ENCODE measurements around the gene PRMT3. TPM values are rescaled to one million over a fixed set of nuclear protein-coding genes. Genes with fewer than 3 reads are reported as not detected.
"Not testable (repeated sequence)": the region's sequence is repeated elsewhere in the genome, so short reads cannot be mapped to it uniquely, and the experiment has no call there.

Gene PRMT3
- total RNA-seq, 2 donors from 2014 or later, result 29.2 to 33.6 TPM

DNA sequence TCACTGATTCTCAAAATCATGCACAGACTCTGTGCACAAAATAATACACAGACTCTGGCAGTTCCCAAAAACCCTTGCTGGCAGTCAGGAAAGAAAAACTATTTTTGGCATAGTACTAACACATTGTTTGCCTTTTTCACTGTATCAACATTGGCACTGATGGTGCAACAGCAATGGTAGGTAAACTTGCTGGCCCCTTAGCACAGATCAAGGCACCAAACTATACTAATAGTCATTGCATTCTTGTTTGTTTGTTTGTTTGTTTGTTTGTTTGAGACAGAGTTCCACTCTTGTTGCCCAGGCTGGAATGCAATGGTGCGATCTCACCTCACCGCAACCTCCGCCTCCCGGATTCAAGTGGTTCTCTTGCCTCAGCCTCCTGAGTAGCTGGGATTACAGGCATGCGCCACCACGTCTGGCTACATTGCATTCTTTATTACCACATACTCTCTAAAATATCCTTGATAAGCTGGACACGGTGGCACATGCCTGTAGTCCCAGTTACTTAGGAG is 130.9 kb downstream of the PRMT3 start:
- H3K9me3 Mint-ChIP-seq, result no peaks in the 10 kb centered on the region
- H3K36me3 Mint-ChIP-seq, result no peaks in the 10 kb centered on the region
- no peak overlapping the region for H3K27ac Mint-ChIP-seq
- no peak for ATAC-seq
- no peak for DNase-seq (ENCODE audit: low spot score in 2 of 2)

GRCh38 chr11:20522536-20522935 is 135.0 kb downstream of the PRMT3 start:
- no peak overlapping the region for H3K27ac Mint-ChIP-seq

DNA sequence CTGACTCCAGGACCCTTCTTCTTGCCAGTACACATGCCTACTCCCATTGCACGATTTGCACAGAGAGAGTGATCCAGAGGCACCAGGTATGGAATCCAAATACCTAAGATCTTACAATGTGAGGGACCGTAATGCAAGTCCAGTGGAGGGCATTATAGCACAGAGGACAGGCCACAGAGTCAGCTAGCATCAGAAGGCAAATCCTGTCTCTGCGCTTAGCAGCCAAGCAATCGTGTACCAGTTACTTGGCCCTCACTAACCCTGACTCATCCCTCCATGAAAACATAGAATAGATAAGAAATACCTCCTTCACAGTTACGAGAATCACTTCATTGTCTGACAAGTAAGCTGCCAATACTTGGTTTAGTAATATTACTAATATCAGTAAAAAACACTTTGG is 142.2 kb downstream of the PRMT3 start:
- ATAC-seq (no peak), DNase-seq (ENCODE audit: low spot score in 2 of 2) (no peak)
- H3K27ac Mint-ChIP-seq, result no peak overlapping the region
- no peaks in the 10 kb centered on the region for H3K36me3 Mint-ChIP-seq
- H3K9me3 Mint-ChIP-seq, result no peaks in the 10 kb centered on the region

More at GRCh38 chr11:20522536-20522935, 135.0 kb downstream of the PRMT3 start:
- no peak for DNase-seq (ENCODE audit: low spot score in 2 of 2)
- no peaks in the 10 kb centered on the region for H3K9me3 Mint-ChIP-seq
- no peaks in the 10 kb centered on the region for H3K36me3 Mint-ChIP-seq
- ATAC-seq, result no peak

- H3K36me3 Mint-ChIP-seq, result no peaks in the 10 kb centered on the region
- H3K27ac Mint-ChIP-seq, result no peak overlapping the region
- no peaks in the 10 kb centered on the region for H3K9me3 Mint-ChIP-seq
These were observed 143.6 kb downstream of the PRMT3 start for GRCh38 chr11:20530942-20531703.

DNA sequence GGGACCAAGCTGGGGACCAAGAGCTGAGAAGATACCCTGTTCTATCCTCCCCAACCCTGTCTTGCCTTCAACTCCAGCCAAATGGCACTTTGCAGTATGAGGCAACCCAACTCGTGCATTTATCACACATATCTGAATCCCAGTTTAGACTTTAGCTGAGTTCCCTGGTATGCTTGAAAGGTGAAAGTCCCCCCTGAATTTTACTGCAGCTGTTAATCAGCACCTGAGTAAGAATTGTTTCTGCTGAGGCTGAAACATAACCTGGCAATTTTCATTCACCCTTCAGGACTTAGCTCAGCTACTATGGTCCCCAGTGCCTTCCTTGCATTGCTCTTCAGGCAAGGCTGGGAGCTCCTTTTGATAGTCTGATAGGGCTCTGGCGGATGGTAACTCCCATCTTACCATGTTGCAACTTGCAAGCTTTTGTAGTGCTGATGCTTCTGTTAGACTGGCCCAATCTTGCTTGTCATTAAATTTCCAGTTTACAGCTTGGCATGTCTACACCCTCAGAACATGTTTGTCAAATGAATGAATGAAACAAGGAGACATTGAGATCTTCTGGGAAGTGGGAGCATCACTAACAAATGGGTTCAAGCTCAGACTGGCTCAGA is 147.9 kb downstream of the PRMT3 start:
- DNase-seq (ENCODE audit: low spot score in 2 of 2), result no peak
- ATAC-seq, result no peak
- Mint-ChIP-seq H3K36me3 (peaks cover 7 to 11% of the 10 kb centered on the region in 2 donors), H3K27ac (no peak overlapping the region), H3K9me3 (peaks cover 5 to 10% of the 10 kb centered on the region in 2 donors)

More at GRCh38 chr11:20530942-20531703, 143.6 kb downstream of the PRMT3 start:
- no peak for DNase-seq (ENCODE audit: low spot score in 2 of 2)
- no peak for ATAC-seq

GRCh38 chr11:20536365-20536764 is 148.8 kb downstream of the PRMT3 start:
- peaks cover 7 to 11% of the 10 kb centered on the region in 2 donors for H3K36me3 Mint-ChIP-seq
- H3K27ac Mint-ChIP-seq, result no peak overlapping the region
- DNase-seq (ENCODE audit: low spot score in 2 of 2), result no peak
- H3K9me3 Mint-ChIP-seq, result peaks cover 5 to 10% of the 10 kb centered on the region in 2 donors
- ATAC-seq, result no peak

- DNase-seq (ENCODE audit: low spot score in 2 of 2), result no peak
- Mint-ChIP-seq H3K9me3 (peaks cover 5 to 10% of the 10 kb centered on the region in 2 donors), H3K36me3 (peaks cover 7 to 11% of the 10 kb centered on the region in 2 donors), H3K27ac (no peak overlapping the region)
- ATAC-seq, result no peak
These were observed 149.3 kb downstream of the PRMT3 start for GRCh38 chr11:20536784-20537183.

DNA sequence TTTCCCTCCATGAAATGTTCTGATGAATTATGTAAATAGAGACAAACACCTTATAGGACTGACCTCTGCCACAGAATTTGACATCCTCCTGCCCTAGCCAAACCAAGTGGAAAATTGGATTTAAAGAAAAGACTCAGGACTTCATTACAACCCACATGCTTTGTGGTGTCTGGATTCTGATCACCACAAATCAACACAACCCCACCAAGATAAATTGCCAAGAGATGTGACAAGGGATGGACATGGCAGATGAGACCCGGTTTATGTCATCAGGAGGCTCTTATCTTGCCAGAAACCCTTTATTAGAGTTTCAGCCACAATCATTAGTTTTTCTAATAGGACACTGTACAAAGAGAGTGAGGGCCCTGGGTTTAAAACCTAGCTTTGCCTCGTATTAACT is 154.0 kb downstream of the PRMT3 start:
- peaks cover 5 to 10% of the 10 kb centered on the region in 2 donors for H3K9me3 Mint-ChIP-seq
- ATAC-seq, result no peak
- no peak overlapping the region for H3K27ac Mint-ChIP-seq

GRCh38 chr11:20544603-20545237 is 157.2 kb downstream of the PRMT3 start:
- peaks cover 0 to 4% of the 10 kb centered on the region in 2 donors for H3K36me3 Mint-ChIP-seq
- no peak overlapping the region for H3K27ac Mint-ChIP-seq
- H3K9me3 Mint-ChIP-seq, result peaks cover 0 to 4% of the 10 kb centered on the region in 2 donors
- DNase-seq (ENCODE audit: low spot score in 2 of 2), result no peak
- no peak for ATAC-seq

More for the DNA sequence above, 154.0 kb downstream of the PRMT3 start:
- peaks cover 7 to 11% of the 10 kb centered on the region in 2 donors for H3K36me3 Mint-ChIP-seq
- DNase-seq (ENCODE audit: low spot score in 2 of 2), result no peak

DNA sequence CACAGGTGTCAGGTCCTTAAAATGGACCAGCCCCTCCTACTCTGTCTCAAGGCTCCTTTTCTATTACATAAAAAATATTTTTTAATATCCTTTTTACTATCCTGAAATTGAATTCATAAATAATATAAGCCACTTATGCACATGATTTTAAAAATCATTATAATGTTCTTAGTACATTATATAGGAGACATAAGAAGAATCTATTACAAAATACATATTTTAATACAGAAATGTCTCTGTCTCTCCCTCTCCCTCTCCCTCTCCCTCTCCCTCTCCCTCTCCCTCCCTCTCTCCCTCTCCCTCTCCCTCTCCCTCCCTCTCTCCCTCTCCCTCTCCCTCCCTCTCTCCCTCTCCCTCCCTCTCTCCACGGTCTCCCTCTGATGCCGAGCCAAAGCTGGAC is 159.9 kb downstream of the PRMT3 start:
- H3K9me3 Mint-ChIP-seq, result no peaks in the 10 kb centered on the region
- no peak for DNase-seq (ENCODE audit: low spot score in 2 of 2)
- ATAC-seq, result no peak
- H3K36me3 Mint-ChIP-seq, result no peaks in the 10 kb centered on the region
- H3K27ac Mint-ChIP-seq, result no peak overlapping the region

DNA sequence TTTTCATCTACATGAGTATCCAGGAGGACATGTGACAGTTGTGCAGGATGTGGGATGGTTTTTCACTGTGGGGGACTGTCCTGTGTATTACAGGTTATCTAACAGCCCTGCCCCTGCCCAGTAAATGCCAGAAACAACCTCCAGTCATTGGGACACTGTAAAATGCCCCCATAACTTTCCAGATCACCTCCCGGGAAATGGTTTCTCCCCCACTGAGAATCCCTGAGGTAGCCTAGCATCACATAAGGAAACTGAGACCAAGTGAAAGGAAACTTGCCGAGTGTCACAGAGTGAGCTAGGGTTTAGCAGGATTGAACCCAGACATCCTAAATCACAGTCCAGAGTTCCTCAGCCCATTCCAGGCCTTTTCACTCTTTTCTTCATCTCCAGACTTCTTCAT is 163.6 kb downstream of the PRMT3 start:
- no peak overlapping the region for H3K27ac Mint-ChIP-seq
- DNase-seq (ENCODE audit: low spot score in 2 of 2), result no peak
- H3K9me3 Mint-ChIP-seq, result peaks cover under 1% of the 10 kb centered on the region in 2 donors
- ATAC-seq, result no peak
- H3K36me3 Mint-ChIP-seq, result no peaks in the 10 kb centered on the region

DNA sequence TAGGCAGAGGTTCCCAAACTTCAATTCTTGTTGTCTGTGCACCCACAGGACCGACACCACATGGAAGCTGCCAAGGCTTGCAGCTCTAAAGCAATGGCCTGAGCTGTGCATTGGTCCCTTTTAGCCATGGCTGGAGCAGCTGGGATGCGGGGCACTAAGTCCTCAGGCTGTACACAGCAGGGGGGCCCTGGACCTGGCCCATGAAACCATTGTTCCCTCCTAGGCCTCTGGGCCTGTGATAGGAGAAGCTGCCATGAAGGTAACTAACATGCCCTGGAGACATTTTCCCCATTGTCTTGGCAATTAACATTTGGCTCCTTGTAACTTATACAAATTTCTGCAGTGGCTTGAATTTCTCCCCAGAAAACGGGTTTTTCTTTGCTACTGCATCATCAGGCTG is 168.3 kb downstream of the PRMT3 start:
- peaks cover 0 to 5% of the 10 kb centered on the region in 2 donors for H3K36me3 Mint-ChIP-seq
- ATAC-seq, result no peak
- H3K9me3 Mint-ChIP-seq, result peaks cover 6 to 7% of the 10 kb centered on the region in 2 donors

GRCh38 chr11:20556396-20556795 is 168.9 kb downstream of the PRMT3 start:
- not testable (repeated sequence) for H3K27ac Mint-ChIP-seq; DNase-seq (ENCODE audit: low spot score in 2 of 2); ATAC-seq; H3K36me3 Mint-ChIP-seq; H3K9me3 Mint-ChIP-seq

More for the DNA sequence above, 168.3 kb downstream of the PRMT3 start:
- DNase-seq (ENCODE audit: low spot score in 2 of 2), result no peak
- H3K27ac Mint-ChIP-seq, result no peak overlapping the region

DNA sequence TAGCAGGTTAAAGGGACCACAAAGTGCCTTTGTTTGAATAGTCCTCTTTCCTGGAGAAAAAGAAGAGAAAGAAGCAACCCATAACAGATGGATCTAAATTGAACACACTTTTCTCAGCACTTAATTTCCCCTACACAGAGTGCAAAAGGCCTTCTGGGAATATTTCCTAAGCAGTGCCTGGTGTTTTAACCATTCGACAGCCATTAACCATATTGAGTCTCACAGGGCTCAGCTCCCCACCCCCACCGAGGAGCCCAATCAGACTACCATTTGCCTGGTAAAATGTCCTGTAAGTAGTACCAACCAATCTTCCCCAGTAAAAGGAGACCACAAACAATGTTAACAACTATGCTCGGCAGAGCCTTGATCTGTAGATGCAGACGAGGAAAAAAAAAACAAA is 171.2 kb downstream of the PRMT3 start:
- peaks cover 0 to 5% of the 10 kb centered on the region in 2 donors for H3K36me3 Mint-ChIP-seq
- DNase-seq (ENCODE audit: low spot score in 2 of 2), result no peak
- no peak overlapping the region for H3K27ac Mint-ChIP-seq
- no peak for ATAC-seq
- H3K9me3 Mint-ChIP-seq, result peaks cover 6 to 7% of the 10 kb centered on the region in 2 donors
